Measurements from ENCODE around the gene CXCL11.

DNA sequence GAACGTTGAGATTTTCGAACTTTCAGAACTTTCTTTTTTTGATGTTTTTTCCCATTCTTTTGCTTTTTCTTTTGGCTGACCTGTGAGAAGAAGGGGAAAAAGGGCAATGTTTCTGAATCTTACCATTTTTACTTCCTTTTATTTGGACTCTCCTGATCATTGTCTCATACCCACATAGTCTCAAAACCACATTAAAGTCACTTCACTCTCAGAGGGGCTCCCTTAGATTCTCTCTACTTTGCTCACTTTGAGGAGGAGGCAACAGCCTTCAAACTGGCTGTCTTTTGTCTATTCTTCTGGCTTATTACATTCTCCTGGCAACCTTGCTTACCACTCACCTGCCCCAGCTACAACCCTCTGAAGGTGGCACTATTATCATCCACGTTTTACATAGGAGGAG is 32.2 kb downstream of the CXCL11 start:
- TF ChIP-seq, protein P1, sequence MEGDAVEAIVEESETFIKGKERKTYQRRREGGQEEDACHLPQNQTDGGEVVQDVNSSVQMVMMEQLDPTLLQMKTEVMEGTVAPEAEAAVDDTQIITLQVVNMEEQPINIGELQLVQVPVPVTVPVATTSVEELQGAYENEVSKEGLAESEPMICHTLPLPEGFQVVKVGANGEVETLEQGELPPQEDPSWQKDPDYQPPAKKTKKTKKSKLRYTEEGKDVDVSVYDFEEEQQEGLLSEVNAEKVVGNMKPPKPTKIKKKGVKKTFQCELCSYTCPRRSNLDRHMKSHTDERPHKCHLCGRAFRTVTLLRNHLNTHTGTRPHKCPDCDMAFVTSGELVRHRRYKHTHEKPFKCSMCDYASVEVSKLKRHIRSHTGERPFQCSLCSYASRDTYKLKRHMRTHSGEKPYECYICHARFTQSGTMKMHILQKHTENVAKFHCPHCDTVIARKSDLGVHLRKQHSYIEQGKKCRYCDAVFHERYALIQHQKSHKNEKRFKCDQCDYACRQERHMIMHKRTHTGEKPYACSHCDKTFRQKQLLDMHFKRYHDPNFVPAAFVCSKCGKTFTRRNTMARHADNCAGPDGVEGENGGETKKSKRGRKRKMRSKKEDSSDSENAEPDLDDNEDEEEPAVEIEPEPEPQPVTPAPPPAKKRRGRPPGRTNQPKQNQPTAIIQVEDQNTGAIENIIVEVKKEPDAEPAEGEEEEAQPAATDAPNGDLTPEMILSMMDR (IDR thresholded peaks at IDR 0.05), result no peak
- no peak for TF ChIP-seq POLR2A (IDR thresholded peaks at IDR 0.05)

All from Peyer's patch (tissue), 4 donors.